Osteoblast (primary cell): Measurements from ENCODE around the gene ASB18. TPM values are rescaled to one million over a fixed set of nuclear protein-coding genes. Genes with fewer than 3 reads are reported as not detected.
A peak's percentile ranks its signal among the peaks of the same experiment; 100 is the strongest.

ENCODE experiments used
- DNase-seq: peaks from one replicate; pipeline ENCODE4 v3.0.0; 2011; ENCODE audit warnings: low spot score, mixed read lengths; ENCODE audit not compliant: insufficient read length; ENCODE audit errors: missing footprints
- H2AFZ ChIP-seq: 2 replicates; pipeline ENCODE4 v1.6.0; 2011; ENCODE audit warnings: mild to moderate bottlenecking, low read length
- H3K27ac ChIP-seq: 2 replicates; pipeline ENCODE4 v1.5.1; 2011; ENCODE audit warnings: mild to moderate bottlenecking, low read depth, low read length, moderate library complexity
- H3K27me3 ChIP-seq: 2 replicates; pipeline ENCODE4 v1.6.0; 2012; ENCODE audit warnings: mild to moderate bottlenecking, control low read depth, inconsistent platforms, low read length, moderate library complexity; ENCODE audit not compliant: insufficient read depth
- H3K36me3 ChIP-seq: 2 replicates; pipeline ENCODE4 v1.5.1; 2011; ENCODE audit warnings: mild to moderate bottlenecking, low read length, control low read depth, moderate library complexity; ENCODE audit not compliant: insufficient read depth
- H3K4me1 ChIP-seq: 2 replicates; pipeline ENCODE4 v1.5.1; 2011; ENCODE audit warnings: mild to moderate bottlenecking, low read length, control low read depth, moderate library complexity; ENCODE audit not compliant: insufficient read depth
- H3K4me2 ChIP-seq: 2 replicates; pipeline ENCODE4 v1.6.0; 2011; ENCODE audit warnings: mild to moderate bottlenecking, low read length; ENCODE audit not compliant: insufficient read depth
- H3K4me3 ChIP-seq: fragments of 200-600 bp; sonication (generic); 3 replicates; pipeline ENCODE4 v1.5.1; 2012; ENCODE audit warnings: mild to moderate bottlenecking, low read length, inconsistent platforms; ENCODE audit not compliant: insufficient read depth
- H3K79me2 ChIP-seq: 2 replicates; pipeline ENCODE4 v1.6.0; 2012; ENCODE audit warnings: mild to moderate bottlenecking, low read length, control low read depth, inconsistent platforms; ENCODE audit not compliant: insufficient read depth
- H3K9me3 ChIP-seq: 2 replicates; pipeline ENCODE4 v1.5.1; 2011; ENCODE audit warnings: low read depth, low read length, control low read depth
- H4K20me1 ChIP-seq: 2 replicates; pipeline ENCODE4 v1.6.0; 2012; ENCODE audit warnings: mild to moderate bottlenecking, low read length, control low read depth; ENCODE audit not compliant: insufficient read depth
- total RNA-seq: library from RNA; depleted of rRNA; stranded (reverse); fragments of >200 nt; gene quantifications from 2 replicates; pipeline ENCODE4 v1.2.3, GENCODE V29; 2012
- TF ChIP-seq, protein P1 (sequence below): IDR thresholded peaks from 2 replicates; pipeline ENCODE4 v1.5.1; 2011; ENCODE audit warnings: mild to moderate bottlenecking, low read depth, low read length, moderate library complexity; ENCODE audit errors: extremely low read depth

The ASB18 gene
- total RNA-seq, 1 donor: not detected

DNA sequence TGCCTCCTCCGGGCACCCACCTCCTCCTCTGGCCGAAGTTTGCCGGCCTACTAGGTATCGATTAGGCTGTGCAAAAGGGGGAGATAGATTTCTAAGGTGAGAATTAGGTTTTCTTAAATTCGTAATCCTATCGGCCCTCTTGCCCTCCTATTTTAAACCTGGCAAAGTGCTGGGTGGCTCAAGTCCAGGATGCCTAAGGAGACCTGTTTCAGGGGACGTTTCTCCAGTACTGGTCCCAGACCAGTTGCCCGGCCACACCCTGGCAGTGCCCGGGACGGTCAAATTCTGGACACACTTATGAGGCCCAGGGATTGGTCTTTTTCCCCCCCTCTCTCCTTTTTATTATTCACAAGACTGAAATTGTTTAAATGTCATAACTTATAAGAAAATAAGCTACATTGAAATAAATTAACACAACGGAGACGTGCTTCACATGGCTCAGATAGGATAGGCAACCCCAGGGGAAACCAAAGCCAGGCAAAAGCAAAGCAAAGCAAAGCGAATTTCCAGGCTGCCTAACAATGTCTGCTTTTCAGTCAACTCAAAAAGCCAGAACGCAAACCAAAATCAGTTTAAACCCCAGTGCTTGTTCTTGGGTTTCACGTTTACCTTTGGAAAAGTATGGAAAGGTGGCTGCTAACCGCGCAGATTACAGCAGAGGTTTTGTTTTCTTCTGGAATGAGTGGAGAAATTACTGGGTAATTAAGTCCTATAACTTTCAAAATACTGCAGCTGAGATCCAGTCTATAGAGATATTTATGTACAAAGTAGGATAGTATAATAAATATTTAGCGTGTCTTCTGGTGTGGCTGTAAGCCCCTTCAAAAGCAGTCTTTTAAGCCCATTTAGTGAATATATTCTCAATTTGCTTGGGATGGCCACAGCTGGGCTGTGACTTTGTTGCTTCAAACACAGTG lies 99.0 kb downstream of the ASB18 start:
- no peaks in the 10 kb centered on the region for H3K4me1 ChIP-seq
- H3K36me3 ChIP-seq: no peaks in the 10 kb centered on the region
- peaks cover 73% of the 10 kb centered on the region for H3K27me3 ChIP-seq
- H2AFZ ChIP-seq: no peak overlapping the region
- H3K79me2 ChIP-seq: no peaks in the 10 kb centered on the region
- DNase-seq: peak; percentile 91
- H4K20me1 ChIP-seq: peaks cover 2% of the 10 kb centered on the region
- TF ChIP-seq, protein P1, sequence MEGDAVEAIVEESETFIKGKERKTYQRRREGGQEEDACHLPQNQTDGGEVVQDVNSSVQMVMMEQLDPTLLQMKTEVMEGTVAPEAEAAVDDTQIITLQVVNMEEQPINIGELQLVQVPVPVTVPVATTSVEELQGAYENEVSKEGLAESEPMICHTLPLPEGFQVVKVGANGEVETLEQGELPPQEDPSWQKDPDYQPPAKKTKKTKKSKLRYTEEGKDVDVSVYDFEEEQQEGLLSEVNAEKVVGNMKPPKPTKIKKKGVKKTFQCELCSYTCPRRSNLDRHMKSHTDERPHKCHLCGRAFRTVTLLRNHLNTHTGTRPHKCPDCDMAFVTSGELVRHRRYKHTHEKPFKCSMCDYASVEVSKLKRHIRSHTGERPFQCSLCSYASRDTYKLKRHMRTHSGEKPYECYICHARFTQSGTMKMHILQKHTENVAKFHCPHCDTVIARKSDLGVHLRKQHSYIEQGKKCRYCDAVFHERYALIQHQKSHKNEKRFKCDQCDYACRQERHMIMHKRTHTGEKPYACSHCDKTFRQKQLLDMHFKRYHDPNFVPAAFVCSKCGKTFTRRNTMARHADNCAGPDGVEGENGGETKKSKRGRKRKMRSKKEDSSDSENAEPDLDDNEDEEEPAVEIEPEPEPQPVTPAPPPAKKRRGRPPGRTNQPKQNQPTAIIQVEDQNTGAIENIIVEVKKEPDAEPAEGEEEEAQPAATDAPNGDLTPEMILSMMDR: no peak
- peak overlapping the region; percentile 43 for H3K4me2 ChIP-seq
- no peaks in the 10 kb centered on the region for H3K9me3 ChIP-seq
- H3K27ac ChIP-seq: no peak overlapping the region
- H3K4me3 ChIP-seq: no peak overlapping the region

DNA sequence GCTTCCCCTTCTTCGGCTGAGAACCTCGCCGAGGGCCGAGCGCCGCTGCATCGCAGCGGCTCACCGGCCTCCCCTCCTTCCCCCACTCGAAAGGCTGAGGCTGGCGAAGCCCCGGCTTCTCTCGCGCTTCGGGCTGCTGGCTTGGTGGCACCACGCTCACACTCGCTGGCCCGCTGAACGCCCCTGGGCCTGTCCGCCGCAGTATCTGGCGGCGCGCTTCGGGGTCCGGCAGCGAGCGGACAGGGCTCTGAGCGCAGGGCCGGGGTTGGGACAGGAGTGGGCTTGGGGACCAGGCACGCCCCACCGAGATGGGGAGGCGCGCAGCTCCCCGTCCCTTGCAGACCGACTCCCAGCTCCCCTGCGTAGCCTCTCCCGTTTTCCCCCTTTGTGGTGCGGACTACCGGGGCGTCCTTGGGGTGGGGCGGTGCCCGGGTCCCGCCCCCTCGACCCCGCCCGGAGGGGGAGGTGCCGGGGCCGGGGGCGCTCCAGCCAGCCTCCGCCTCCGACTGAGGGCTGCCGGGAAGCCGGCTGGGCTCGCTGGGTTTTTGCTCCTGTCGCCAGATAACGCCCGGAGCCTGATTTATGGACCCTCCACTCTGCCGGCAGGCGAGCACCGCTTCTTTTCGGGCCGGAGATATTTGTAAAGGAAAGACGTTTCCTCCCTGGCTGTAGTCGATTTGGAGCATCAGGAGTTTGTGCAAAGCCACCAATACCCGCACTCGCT lies 99.8 kb downstream of the ASB18 start:
- no peak overlapping the region for H3K27ac ChIP-seq
- no peak overlapping the region for H2AFZ ChIP-seq
- H3K79me2 ChIP-seq: no peaks in the 10 kb centered on the region
- peak; percentile 95 for DNase-seq
- H3K27me3 ChIP-seq: peaks cover 65% of the 10 kb centered on the region
- no peaks in the 10 kb centered on the region for H3K9me3 ChIP-seq
- TF ChIP-seq, protein P1: no peak
- H4K20me1 ChIP-seq: peaks cover 2% of the 10 kb centered on the region
- H3K36me3 ChIP-seq: no peaks in the 10 kb centered on the region
- peak overlapping the region; percentile 43 for H3K4me2 ChIP-seq
- peak overlapping the region; percentile 43 for H3K4me3 ChIP-seq
- H3K4me1 ChIP-seq: no peaks in the 10 kb centered on the region

DNA sequence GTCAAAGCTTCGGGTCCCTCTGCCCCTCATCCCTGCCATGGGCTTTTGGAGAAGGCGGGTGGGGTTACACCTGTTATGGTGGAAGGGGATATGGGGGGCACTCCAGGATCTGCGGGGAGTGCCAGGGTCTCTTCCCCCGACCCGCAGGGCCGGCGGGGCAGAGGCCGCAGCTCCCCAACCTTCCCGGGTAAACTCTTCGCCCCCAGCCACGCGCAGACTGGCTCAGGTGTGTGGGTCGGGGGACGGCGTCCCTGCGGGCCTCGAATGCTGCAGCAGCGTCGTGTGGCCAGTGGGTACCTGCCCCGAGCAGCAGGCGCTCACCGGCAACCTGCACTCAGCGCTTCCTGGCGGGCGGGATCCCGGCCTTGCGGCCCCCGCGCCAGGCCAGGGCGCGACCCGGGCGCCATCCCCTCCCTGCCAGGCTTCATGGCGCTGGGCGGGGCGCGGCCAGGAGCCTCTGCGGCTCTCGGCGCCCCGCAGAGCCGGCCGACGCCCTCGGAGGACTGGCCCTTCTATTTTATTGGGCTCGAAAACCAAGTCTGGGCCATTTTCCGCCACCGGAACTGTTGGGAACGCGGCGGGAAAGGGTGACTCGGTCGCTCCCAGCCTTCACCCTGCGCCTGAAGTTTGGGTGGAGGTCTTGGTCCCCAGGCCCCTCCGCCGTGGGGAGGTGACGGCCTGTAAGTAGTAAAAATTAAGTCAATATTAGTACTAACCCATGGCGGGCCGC lies 100.6 kb downstream of the ASB18 start:
- peak overlapping the region; percentile 43 for H3K4me2 ChIP-seq
- TF ChIP-seq, protein P1: no peak
- peaks cover 58% of the 10 kb centered on the region for H3K27me3 ChIP-seq
- H3K36me3 ChIP-seq: no peaks in the 10 kb centered on the region
- H3K4me1 ChIP-seq: no peaks in the 10 kb centered on the region
- peaks cover 2% of the 10 kb centered on the region for H4K20me1 ChIP-seq
- peak; percentile 81 for DNase-seq
- H3K9me3 ChIP-seq: no peaks in the 10 kb centered on the region
- no peak overlapping the region for H3K27ac ChIP-seq
- H3K79me2 ChIP-seq: no peaks in the 10 kb centered on the region
- no peak overlapping the region for H3K4me3 ChIP-seq
- no peak overlapping the region for H2AFZ ChIP-seq
